Measurements from ENCODE around the gene TMUB1.

- TF ChIP-seq CTCF (IDR thresholded peaks at IDR 0.05; ENCODE audit: low read length) = no peak
- TF ChIP-seq EZH2 (IDR thresholded peaks at IDR 0.05; ENCODE audit: borderline replicate concordance, low read length) = no peak
These were observed 40.0 kb upstream of the TMUB1 start for GRCh38 chr7:151123158-151123821.
